GM10266 (cell line): Measurements from ENCODE around the gene SLC22A9.

Source experiments
- DNase-seq: peaks from one replicate; pipeline ENCODE4 v3.0.0; 2012; ENCODE audit errors: extremely low spot score
- TF ChIP-seq, protein P1 (sequence below): IDR thresholded peaks from 2 replicates; pipeline ENCODE4 v1.5.1; 2012; ENCODE audit warnings: mild to moderate bottlenecking, low read depth; ENCODE audit not compliant: control insufficient read depth, insufficient read depth; ENCODE audit errors: missing control alignments

Gene SLC22A9

DNA sequence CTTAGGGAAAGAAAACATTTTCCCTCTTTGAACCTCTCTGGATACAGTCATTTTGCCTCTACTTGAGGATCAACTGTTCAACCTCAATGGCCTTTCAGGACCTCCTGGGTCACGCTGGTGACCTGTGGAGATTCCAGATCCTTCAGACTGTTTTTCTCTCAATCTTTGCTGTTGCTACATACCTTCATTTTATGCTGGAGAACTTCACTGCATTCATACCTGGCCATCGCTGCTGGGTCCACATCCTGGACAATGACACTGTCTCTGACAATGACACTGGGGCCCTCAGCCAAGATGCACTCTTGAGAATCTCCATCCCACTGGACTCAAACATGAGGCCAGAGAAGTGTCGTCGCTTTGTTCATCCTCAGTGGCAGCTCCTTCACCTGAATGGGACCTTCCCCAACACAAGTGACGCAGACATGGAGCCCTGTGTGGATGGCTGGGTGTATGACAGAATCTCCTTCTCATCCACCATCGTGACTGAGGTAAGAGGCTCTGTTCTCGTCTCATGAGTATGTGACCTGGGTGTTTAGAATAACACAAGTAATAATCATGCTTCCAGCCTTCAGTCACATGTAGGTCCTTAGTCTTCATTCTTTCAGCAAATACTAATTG lies 495 bp downstream of the SLC22A9 start:
- TF ChIP-seq, protein P1, sequence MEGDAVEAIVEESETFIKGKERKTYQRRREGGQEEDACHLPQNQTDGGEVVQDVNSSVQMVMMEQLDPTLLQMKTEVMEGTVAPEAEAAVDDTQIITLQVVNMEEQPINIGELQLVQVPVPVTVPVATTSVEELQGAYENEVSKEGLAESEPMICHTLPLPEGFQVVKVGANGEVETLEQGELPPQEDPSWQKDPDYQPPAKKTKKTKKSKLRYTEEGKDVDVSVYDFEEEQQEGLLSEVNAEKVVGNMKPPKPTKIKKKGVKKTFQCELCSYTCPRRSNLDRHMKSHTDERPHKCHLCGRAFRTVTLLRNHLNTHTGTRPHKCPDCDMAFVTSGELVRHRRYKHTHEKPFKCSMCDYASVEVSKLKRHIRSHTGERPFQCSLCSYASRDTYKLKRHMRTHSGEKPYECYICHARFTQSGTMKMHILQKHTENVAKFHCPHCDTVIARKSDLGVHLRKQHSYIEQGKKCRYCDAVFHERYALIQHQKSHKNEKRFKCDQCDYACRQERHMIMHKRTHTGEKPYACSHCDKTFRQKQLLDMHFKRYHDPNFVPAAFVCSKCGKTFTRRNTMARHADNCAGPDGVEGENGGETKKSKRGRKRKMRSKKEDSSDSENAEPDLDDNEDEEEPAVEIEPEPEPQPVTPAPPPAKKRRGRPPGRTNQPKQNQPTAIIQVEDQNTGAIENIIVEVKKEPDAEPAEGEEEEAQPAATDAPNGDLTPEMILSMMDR, result no peak
- DNase-seq, result no peak

DNA sequence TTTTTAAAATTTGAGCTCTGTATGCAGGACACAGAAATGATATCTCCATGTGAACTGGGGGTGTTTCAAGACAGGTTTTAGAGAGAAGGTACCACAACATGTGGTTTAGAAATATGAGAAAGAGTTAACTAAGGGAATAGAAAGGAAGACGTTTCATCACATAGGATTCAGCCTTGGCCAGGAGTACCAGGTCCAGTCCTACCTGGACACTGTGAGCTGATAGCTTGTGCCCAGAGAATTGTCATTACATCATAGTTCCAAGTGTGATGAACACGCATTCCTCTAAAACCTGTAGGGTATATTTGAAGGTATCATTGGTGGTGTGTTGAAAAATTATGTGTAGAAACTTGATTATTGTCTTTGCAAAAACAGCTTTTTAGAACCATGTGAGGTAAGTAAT lies 1.8 kb downstream of the SLC22A9 start:
- DNase-seq, result no peak
- TF ChIP-seq, protein P1, result no peak

DNA sequence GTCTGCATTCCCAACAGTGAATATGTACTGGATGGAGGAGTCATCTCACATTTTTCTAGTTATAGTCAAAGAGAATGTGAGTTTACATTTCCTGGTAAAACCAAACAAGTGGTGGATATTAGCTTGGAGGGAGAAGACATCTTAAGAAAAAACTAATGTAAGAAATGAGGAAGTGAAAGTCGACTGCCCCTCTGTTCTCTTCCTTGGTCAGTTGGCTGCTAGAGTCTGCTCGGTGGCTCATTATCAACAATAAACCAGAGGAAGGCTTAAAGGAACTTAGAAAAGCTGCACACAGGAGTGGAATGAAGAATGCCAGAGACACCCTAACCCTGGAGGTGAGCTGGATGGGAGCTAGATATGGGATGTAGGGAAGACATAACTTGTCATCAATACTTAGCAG lies 5.8 kb downstream of the SLC22A9 start:
- TF ChIP-seq, protein P1, result no peak
- DNase-seq, result peak; percentile 5

DNA sequence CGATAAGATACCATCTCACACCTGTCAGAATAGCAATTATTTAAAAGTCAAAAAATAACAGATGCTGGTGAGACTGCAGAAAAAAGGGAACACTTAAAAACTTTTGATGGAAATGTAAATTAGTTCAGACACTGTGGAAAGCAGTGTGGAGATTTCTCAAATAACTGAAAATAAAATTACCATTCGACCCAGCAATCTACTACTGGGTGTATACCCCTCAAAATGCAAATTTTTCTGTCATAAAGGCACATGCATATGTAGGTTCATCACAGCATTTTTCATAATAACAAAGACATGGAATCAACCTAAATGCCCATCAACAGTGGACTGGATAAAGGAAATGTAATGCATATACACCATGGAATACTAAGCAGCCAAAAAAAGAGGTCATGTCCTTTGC lies 10.5 kb downstream of the SLC22A9 start:
- TF ChIP-seq, protein P1, result no peak

DNA sequence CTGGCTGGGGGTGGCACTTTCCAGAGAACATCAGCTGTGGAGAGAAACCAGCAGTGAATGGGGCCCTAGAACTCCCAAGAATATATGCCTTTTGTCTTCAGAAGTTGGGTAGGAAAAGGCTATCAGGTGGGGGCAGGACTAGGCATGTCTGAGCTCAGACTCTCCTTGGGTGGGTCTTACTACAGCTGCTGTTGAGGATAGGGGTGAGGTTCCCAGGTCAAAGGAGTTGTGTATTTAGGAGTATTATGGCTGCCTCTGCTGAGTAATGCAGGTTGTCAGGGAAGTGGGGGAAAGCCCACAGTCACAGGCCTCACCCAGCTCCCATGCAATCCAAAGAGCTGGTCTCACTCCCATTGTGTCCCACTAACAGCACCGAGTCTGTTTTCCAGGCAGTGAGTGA lies 26.1 kb downstream of the SLC22A9 start:
- DNase-seq, result no peak
- TF ChIP-seq, protein P1, result no peak

More for the DNA sequence above, 10.5 kb downstream of the SLC22A9 start:
- no peak for DNase-seq

DNA sequence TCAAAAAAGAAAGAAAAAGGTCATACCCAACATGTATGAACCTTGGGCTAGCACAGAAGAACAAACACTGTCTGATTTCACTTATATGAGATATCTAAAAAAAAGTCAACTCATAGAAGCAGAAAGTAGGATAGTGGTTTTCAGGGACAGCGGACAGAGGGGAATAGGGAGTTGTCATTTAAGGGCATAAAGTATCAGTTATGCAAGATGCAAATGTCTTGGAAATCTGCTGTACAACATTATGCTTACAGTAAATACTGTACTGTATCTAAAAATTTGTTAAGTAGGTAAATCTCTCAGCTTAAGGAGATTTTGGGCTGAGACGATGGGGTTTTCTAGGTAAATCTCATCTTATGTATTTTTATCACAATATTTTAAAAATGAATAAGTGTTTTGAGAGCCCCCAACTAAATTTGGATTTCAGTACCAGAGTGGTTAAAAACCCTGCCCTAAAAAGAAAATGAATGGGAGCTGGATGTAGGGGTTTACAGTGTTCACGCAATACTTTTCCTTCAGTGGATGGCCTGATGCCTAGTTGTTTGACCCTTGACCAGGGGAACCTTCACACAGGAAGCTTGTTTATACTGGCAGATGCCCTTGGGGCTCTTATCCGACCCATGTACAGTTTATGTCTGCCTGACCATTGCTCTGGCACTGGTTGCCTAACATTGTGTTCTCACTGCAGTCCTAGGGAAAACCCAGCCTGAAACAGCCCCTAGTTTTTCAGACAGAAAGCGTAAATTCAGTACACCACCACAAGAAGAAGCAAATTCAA lies 34.8 kb downstream of the SLC22A9 start:
- DNase-seq, result no peak
- TF ChIP-seq, protein P1, result no peak

DNA sequence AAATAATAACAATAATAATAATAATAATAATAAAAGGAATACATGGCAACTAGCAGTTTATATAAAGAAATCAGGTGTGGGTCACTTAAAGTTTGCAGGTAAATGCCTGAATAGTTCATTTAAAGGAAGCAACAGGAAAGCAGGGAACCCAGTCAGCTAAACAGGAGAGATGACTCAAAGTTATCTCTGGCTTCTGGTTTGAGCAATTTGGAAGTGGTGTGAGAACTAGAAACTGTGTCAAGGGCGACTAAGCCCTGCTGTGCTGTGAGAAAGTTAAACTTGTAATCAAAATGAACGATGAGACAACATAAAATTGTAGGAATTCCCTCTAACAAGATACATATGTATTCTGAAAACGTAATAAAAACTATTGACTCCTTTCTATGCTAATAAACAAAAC lies 35.5 kb downstream of the SLC22A9 start:
- TF ChIP-seq, protein P1, result no peak
- no peak for DNase-seq
